Coronary artery (tissue), 2 donors: ENCODE measurements around the gene UPP1.

ENCODE experiments used
- DNase-seq: peaks from one replicate; pipeline ENCODE4 v3.0.0-alpha.2; 2017; ENCODE audit warnings: low spot score
- H3K27ac ChIP-seq, 2 donors: fragments of 200-600 bp; sonication (generic); one replicate each; pipeline ENCODE4 v1.5.1; 2016 to 2019
- H3K4me3 ChIP-seq: fragments of 200-600 bp; sonication (generic); 2 replicates; pipeline ENCODE4 v1.5.1; 2016; ENCODE audit warnings: mild to moderate bottlenecking, moderate library complexity
- CTCF ChIP-seq: fragments of 200-600 bp; sonication (generic); IDR thresholded peaks from one replicate; pipeline ENCODE4 v1.5.1; 2019; ENCODE audit warnings: antibody characterized with exemption

Gene UPP1

GRCh38 chr7:48084727-48085432, 4.2 kb upstream of the UPP1 start:
- H3K27ac ChIP-seq = peak overlapping the region; percentile 65 to 83
- DNase-seq = peak; percentile 88
- H3K4me3 ChIP-seq = no peak overlapping the region
- TF ChIP-seq CTCF = no peak

- no peak overlapping the region for H3K4me3 ChIP-seq
- TF ChIP-seq CTCF = no peak
- H3K27ac ChIP-seq = peak overlapping the region; percentile 65 to 83
- DNase-seq = no peak
Observed at GRCh38 chr7:48085433-48085791, 3.7 kb upstream of the UPP1 start.

GRCh38 chr7:48085942-48086341, 3.1 kb upstream of the UPP1 start:
- Histone ChIP-seq H3K27ac (peak overlapping the region; percentile 65 to 83), H3K4me3 (no peak overlapping the region)
- no peak for TF ChIP-seq CTCF
- DNase-seq = no peak

GRCh38 chr7:48087349-48087748, 1.7 kb upstream of the UPP1 start:
- peak overlapping the region; percentile 29 to 36 for H3K27ac ChIP-seq
- DNase-seq = no peak
- H3K4me3 ChIP-seq = no peak overlapping the region
- no peak for TF ChIP-seq CTCF

GRCh38 chr7:48088559-48089045, 463 bp upstream of the UPP1 start:
- peak; percentile 96 for DNase-seq
- H3K4me3 ChIP-seq = peak overlapping the region; percentile 76
- no peak for TF ChIP-seq CTCF
- peak overlapping the region; percentile 90 to 96 for H3K27ac ChIP-seq

GRCh38 chr7:48090095-48090805, 1.2 kb downstream of the UPP1 start:
- H3K4me3 ChIP-seq = peak overlapping the region; percentile 76
- peak overlapping the region; percentile 90 to 96 for H3K27ac ChIP-seq
- no peak for TF ChIP-seq CTCF
- no peak for DNase-seq
